ENCODE results near the gene TTC28.

- TF ChIP-seq, protein P1, sequence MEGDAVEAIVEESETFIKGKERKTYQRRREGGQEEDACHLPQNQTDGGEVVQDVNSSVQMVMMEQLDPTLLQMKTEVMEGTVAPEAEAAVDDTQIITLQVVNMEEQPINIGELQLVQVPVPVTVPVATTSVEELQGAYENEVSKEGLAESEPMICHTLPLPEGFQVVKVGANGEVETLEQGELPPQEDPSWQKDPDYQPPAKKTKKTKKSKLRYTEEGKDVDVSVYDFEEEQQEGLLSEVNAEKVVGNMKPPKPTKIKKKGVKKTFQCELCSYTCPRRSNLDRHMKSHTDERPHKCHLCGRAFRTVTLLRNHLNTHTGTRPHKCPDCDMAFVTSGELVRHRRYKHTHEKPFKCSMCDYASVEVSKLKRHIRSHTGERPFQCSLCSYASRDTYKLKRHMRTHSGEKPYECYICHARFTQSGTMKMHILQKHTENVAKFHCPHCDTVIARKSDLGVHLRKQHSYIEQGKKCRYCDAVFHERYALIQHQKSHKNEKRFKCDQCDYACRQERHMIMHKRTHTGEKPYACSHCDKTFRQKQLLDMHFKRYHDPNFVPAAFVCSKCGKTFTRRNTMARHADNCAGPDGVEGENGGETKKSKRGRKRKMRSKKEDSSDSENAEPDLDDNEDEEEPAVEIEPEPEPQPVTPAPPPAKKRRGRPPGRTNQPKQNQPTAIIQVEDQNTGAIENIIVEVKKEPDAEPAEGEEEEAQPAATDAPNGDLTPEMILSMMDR (IDR thresholded peaks at IDR 0.05; ENCODE audit: insufficient read depth, low read length, poor library complexity, severe bottlenecking), result no peak
- no peak for TF ChIP-seq EZH2phosphoT487 (conservative IDR thresholded peaks at IDR 0.05; ENCODE audit: low read length)
These were observed 532.2 kb downstream of the TTC28 start for GRCh38 chr22:28147401-28147800.

Measured in SU-DHL-6 (cell line).